IMR-90 (cell line): Measurements from ENCODE around the gene GNAT3. TPM values are rescaled to one million over a fixed set of nuclear protein-coding genes. Genes with fewer than 3 reads are reported as not detected.

ENCODE experiments used
- ATAC-seq: fragments of 200-7000 bp; cut with Tn5 transposase; 2 replicates; pipeline ENCODE4 v1.9.1; 2020; ENCODE audit warnings: low read depth, mild to moderate bottlenecking, moderate library complexity
- BruUV-seq: library from RNA; stranded (reverse); fragments of 400-500 nt; replicated peaks from 2 replicates; lab custom pipeline; 2021; lab: Mats Ljungman, UMichigan
- CTCF ChIA-PET: fragments of 300-600 bp; formaldehyde crosslinking; extraction: SDS; loops from one replicate; lab custom pipeline; 2021; ENCODE audit warnings: antibody characterized with exemption; lab: Yijun Ruan, JAX
- POLR2A ChIA-PET: fragments of 300-600 bp; sonication (Branson Sonifier 250); formaldehyde crosslinking; loops from one replicate; lab custom pipeline; 2022; ENCODE audit warnings: antibody characterized with exemption; ENCODE audit not compliant: unreplicated experiment; lab: Charles Lee
- DNase-seq: peaks from one replicate; pipeline ENCODE4 v3.0.0; 2013
- H2AFZ ChIP-seq: replicated peaks from 2 replicates; pipeline ENCODE3; 2013; ENCODE audit warnings: low read length, mild to moderate bottlenecking; ENCODE audit not compliant: poor library complexity
- H2AK5ac ChIP-seq: 2 replicates; pipeline ENCODE4 v1.6.1; 2013; ENCODE audit warnings: low read depth, low read length, inconsistent platforms
- H2AK9ac ChIP-seq: replicated peaks from 2 replicates; pipeline ENCODE3; 2013; ENCODE audit warnings: mild to moderate bottlenecking, low read depth, low read length, moderate library complexity; ENCODE audit not compliant: poor library complexity
- H2BK120ac ChIP-seq: 2 replicates; pipeline ENCODE4 v1.6.1; 2013; ENCODE audit warnings: low read depth, low read length, inconsistent platforms
- H2BK15ac ChIP-seq: 3 replicates; pipeline ENCODE4 v1.6.1; 2013; ENCODE audit warnings: low read depth, low read length, inconsistent platforms
- H2BK20ac ChIP-seq: 2 replicates; pipeline ENCODE4 v1.6.1; 2013; ENCODE audit warnings: low read depth, mild to moderate bottlenecking, inconsistent platforms, low read length, moderate library complexity
- H2BK5ac ChIP-seq: 2 replicates; pipeline ENCODE4 v1.6.1; 2013; ENCODE audit warnings: mild to moderate bottlenecking, low read depth, low read length, inconsistent platforms; ENCODE audit not compliant: poor library complexity, severe bottlenecking
- H3K14ac ChIP-seq: replicated peaks from 2 replicates; pipeline ENCODE4 v1.6.1; 2013; ENCODE audit warnings: low read depth, low read length, inconsistent platforms
- H3K18ac ChIP-seq: 2 replicates; pipeline ENCODE4 v1.6.1; 2013; ENCODE audit warnings: low read depth, low read length, control low read depth
- H3K23ac ChIP-seq: 2 replicates; pipeline ENCODE4 v1.6.1; 2013; ENCODE audit warnings: low read depth, low read length, inconsistent platforms
- H3K27ac ChIP-seq: 2 replicates; pipeline ENCODE4 v1.5.1; 2013; ENCODE audit warnings: mild to moderate bottlenecking, control low read depth, low read length; ENCODE audit not compliant: insufficient read depth
- H3K27me3 ChIP-seq: 2 replicates; pipeline ENCODE4 v1.6.1; 2013; ENCODE audit warnings: low read length; ENCODE audit not compliant: control insufficient read depth, insufficient read depth
- H3K36me3 ChIP-seq: 2 replicates; pipeline ENCODE4 v1.6.1; 2013; ENCODE audit warnings: low read length, mixed read lengths; ENCODE audit not compliant: control insufficient read depth, insufficient read depth
- H3K4ac ChIP-seq: 2 replicates; pipeline ENCODE4 v1.6.1; 2013; ENCODE audit warnings: low read depth, low read length, inconsistent platforms
- H3K4me1 ChIP-seq: 2 replicates; pipeline ENCODE4 v1.6.1; 2013; ENCODE audit warnings: low read length, mixed read lengths; ENCODE audit not compliant: control insufficient read depth, insufficient read depth
- H3K4me2 ChIP-seq: 2 replicates; pipeline ENCODE4 v1.6.1; 2013; ENCODE audit warnings: low read depth, mild to moderate bottlenecking, control low read depth, low read length, moderate library complexity
- H3K4me3 ChIP-seq: 2 replicates; pipeline ENCODE4 v1.5.1; 2013; ENCODE audit warnings: low read depth, mild to moderate bottlenecking, control low read depth, low read length, moderate library complexity; ENCODE audit not compliant: insufficient read depth
- H3K56ac ChIP-seq: 2 replicates; pipeline ENCODE4 v1.6.1; 2013; ENCODE audit warnings: low read length, inconsistent platforms; ENCODE audit not compliant: insufficient read depth; ENCODE audit errors: extremely low read depth
- H3K79me1 ChIP-seq, 2 experiments: 2 replicates each; pipeline ENCODE4 v1.6.1; 2013; ENCODE audit warnings: low read length in 2 of 2, inconsistent platforms in 1 of 2, low read depth in 1 of 2
- H3K9ac ChIP-seq: 2 replicates; pipeline ENCODE4 v1.6.1; 2013; ENCODE audit warnings: low read depth, low read length, control low read depth
- H3K9me1 ChIP-seq: 2 replicates; pipeline ENCODE4 v1.6.1; 2013; ENCODE audit warnings: low read length, inconsistent platforms; ENCODE audit not compliant: insufficient read depth
- H3K9me3 ChIP-seq: 2 replicates; pipeline ENCODE4 v1.6.1; 2013; ENCODE audit warnings: low read length; ENCODE audit not compliant: control insufficient read depth, insufficient read depth
- H4K20me1 ChIP-seq: 2 replicates; pipeline ENCODE4 v1.6.1; 2013; ENCODE audit warnings: low read length, inconsistent platforms; ENCODE audit not compliant: insufficient read depth
- H4K5ac ChIP-seq: 2 replicates; pipeline ENCODE4 v1.6.1; 2013; ENCODE audit warnings: mild to moderate bottlenecking, low read depth, low read length, control low read depth
- H4K8ac ChIP-seq, 2 experiments: 2 replicates each; pipeline ENCODE4 v1.6.1; 2013; ENCODE audit warnings: low read depth in 2 of 2, low read length in 2 of 2, control low read depth in 1 of 2, inconsistent platforms in 1 of 2
- H4K91ac ChIP-seq: 2 replicates; pipeline ENCODE4 v1.6.1; 2013; ENCODE audit warnings: low read depth, low read length, inconsistent platforms; ENCODE audit not compliant: insufficient read depth
- CHD1 ChIP-seq: IDR thresholded peaks from 2 replicates; pipeline ENCODE4 v1.6.1; 2012; ENCODE audit warnings: low read depth, low read length, improper control_type of control experiment
- MXI1 ChIP-seq: IDR thresholded peaks from 2 replicates; pipeline ENCODE4 v1.6.1; 2012; ENCODE audit warnings: low read depth, mild to moderate bottlenecking, low read length, moderate library complexity, borderline replicate concordance
- RCOR1 ChIP-seq: IDR thresholded peaks from 2 replicates; pipeline ENCODE4 v1.6.1; 2012; ENCODE audit warnings: mild to moderate bottlenecking, low read length, improper control_type of control experiment; ENCODE audit not compliant: insufficient replicate concordance
- RFX5 ChIP-seq: IDR thresholded peaks from 2 replicates; pipeline ENCODE4 v1.8.0; 2012; ENCODE audit warnings: low read depth, mild to moderate bottlenecking, low read length, moderate library complexity
- WGBS, 2 experiments: methylation state at CpG; one replicate each; pipeline versions ENCODE4 v1.1.5 to v1.1.7; 2013; ENCODE audit warnings: missing lambda C conversion rate in 2 of 2; ENCODE audit not compliant: insufficient read length in 1 of 2; ENCODE audit errors: extremely low coverage in 2 of 2; 5-methylcytosine and 5-hydroxymethylcytosine counted together
- dilution Hi-C: fragments of 300-500 bp; cut with HindIII; formaldehyde crosslinking; loops from one replicate; pipeline ENCODE4 v1.14.3; 2018; ENCODE audit warnings: low sequenced_read_pairs; ENCODE audit not compliant: unreplicated experiment
- in situ Hi-C: fragments of 300-500 bp; cut with MboI; formaldehyde crosslinking; loops from 3 replicates; pipeline ENCODE4 v1.14.3; 2019; ENCODE audit warnings: low sequenced_read_pairs, inconsistent platforms, mixed read lengths
- intact Hi-C: fragments of 100-400 bp; cut with micrococcal nuclease; formaldehyde crosslinking; loops from 2 replicates; pipeline ENCODE4 v1.10.0; 2022
- polyA plus RNA-seq, 3 experiments: library from polyadenylated mRNA; depleted of rRNA; stranded (reverse); fragments of >200 nt; gene quantifications; 2 replicates each; pipeline ENCODE4 v1.2.3, GENCODE V29; 2012; ENCODE audit warnings: low replicate concordance in 1 of 3
- total RNA-seq: library from RNA; depleted of rRNA; stranded (reverse); fragments of >200 nt; gene quantifications from 2 replicates; pipeline ENCODE4 v1.2.3, GENCODE V29; 2012

GNAT3 gene
- total and polyA plus RNA-seq, 2 of the 4 experiments (the other 2 are of a cell fraction) = not detected

DNA sequence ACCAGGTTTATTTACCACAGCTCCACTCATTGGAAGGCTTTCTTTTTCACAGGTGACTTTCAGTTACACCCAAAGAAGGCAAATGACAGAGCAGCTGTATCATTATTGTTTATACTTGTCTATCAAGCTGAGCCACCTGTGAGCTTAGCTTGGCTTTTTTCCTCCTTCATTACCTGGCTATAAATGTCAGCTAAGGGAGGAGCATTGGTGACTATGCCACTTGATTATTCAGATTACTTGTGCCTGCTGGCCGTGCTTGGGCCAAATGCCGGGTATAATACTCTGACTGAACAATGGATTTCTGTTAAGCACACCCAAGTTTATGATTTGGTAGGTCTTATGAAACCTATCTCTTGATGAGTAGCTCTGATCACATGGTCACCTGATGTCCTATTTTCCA lies 9.9 kb upstream of the GNAT3 start:
- WGBS, 2 experiments = no CpG with 5 or more reads among the region's 2 CpGs
- no TSS peak for BruUV-seq
- H3K9ac ChIP-seq = no peak overlapping the region
- no peak overlapping the region for H2AK5ac ChIP-seq
- DNase-seq (no peak), ATAC-seq (no peak)
- H3K9me1 ChIP-seq = no peaks in the 10 kb centered on the region
- H3K36me3 ChIP-seq = no peaks in the 10 kb centered on the region
- no peaks in the 10 kb centered on the region for H4K20me1 ChIP-seq
- no peak overlapping the region for H2BK5ac ChIP-seq
- no peak overlapping the region for H3K18ac ChIP-seq
- H3K4me3 ChIP-seq = no peak overlapping the region
- H3K4ac ChIP-seq = no peak overlapping the region
- TF ChIP-seq RFX5 (no peak), MXI1 (no peak), RCOR1 (no peak), CHD1 (no peak)
- H3K27me3 ChIP-seq = no peaks in the 10 kb centered on the region
- ChIA-PET POLR2A (no interaction called here), CTCF (no interaction called here)
- no peak overlapping the region for H3K4me2 ChIP-seq
- no peak overlapping the region for H2BK20ac ChIP-seq
- in situ Hi-C loops = no loop called here
- H3K79me1 ChIP-seq = no peaks in the 10 kb centered on the region
- H3K27ac ChIP-seq = no peak overlapping the region
- no peak overlapping the region for H2AK9ac ChIP-seq
- no peak overlapping the region for H3K14ac ChIP-seq
- intact Hi-C loops = no loop called here
- H4K8ac ChIP-seq = no peak overlapping the region
- no peak overlapping the region for H3K56ac ChIP-seq
- H4K5ac ChIP-seq = no peak overlapping the region
- H2AFZ ChIP-seq = no peak overlapping the region
- H3K23ac ChIP-seq = no peak overlapping the region
- H2BK15ac ChIP-seq = no peak overlapping the region
- no peak overlapping the region for H2BK120ac ChIP-seq
- H3K4me1 ChIP-seq = peaks cover 3% of the 10 kb centered on the region; the same call in 1 of the 2 replicates
- no peak overlapping the region for H4K91ac ChIP-seq
- dilution Hi-C loops = no loop called here
- no peaks in the 10 kb centered on the region for H3K9me3 ChIP-seq
